Measurements from ENCODE around the gene PTPN14. TPM values are rescaled to one million over a fixed set of nuclear protein-coding genes. Genes with fewer than 3 reads are reported as not detected.

Gene PTPN14
- total and polyA plus RNA-seq, 2 donors = 1.3 to 4.3 TPM

- Histone ChIP-seq H3K27ac (ENCODE audit: low read depth in 1 of 2, low read length in 1 of 2) (no peak overlapping the region), H3K4me3 (ENCODE audit: low read length in 2 of 2) (no peak overlapping the region), H3K4me1 (ENCODE audit: control insufficient read depth in 2 of 2, insufficient read depth in 2 of 2, low read length in 2 of 2) (no peaks in the 10 kb centered on the region), H3K27me3 (ENCODE audit: control insufficient read depth in 2 of 2, insufficient read depth in 1 of 2, low read length in 1 of 2) (no peaks in the 10 kb centered on the region), H3K36me3 (ENCODE audit: control insufficient read depth in 2 of 2, insufficient read depth in 2 of 2, low read length in 1 of 2) (no peaks in the 10 kb centered on the region), H3K9me3 (ENCODE audit: control insufficient read depth in 2 of 2, insufficient read depth in 1 of 2, low read length in 1 of 2) (peaks cover 0 to 5% of the 10 kb centered on the region in 2 donors)
- DNase-seq (ENCODE audit: low read depth in 6 of 9, low spot score in 9 of 9) = no peak
These were observed 19.9 kb upstream of the PTPN14 start for GRCh38 chr1:214571281-214571680.

GRCh38 chr1:214570442-214570841 is 19.0 kb upstream of the PTPN14 start:
- DNase-seq (ENCODE audit: low read depth in 6 of 9, low spot score in 9 of 9) = no peak
- H3K4me3 ChIP-seq (ENCODE audit: low read length in 2 of 2) = no peak overlapping the region
- H3K9me3 ChIP-seq (ENCODE audit: control insufficient read depth in 2 of 2, insufficient read depth in 1 of 2, low read length in 1 of 2) = no peaks in the 10 kb centered on the region
- 90% methylated on average over 2 of the region's 2 CpGs for WGBS
- H3K27ac ChIP-seq (ENCODE audit: low read depth in 1 of 2, low read length in 1 of 2) = no peak overlapping the region
- H3K27me3 ChIP-seq (ENCODE audit: control insufficient read depth in 2 of 2, insufficient read depth in 1 of 2, low read length in 1 of 2) = no peaks in the 10 kb centered on the region
- H3K36me3 ChIP-seq (ENCODE audit: control insufficient read depth in 2 of 2, insufficient read depth in 2 of 2, low read length in 1 of 2) = no peaks in the 10 kb centered on the region
- H3K4me1 ChIP-seq (ENCODE audit: control insufficient read depth in 2 of 2, insufficient read depth in 2 of 2, low read length in 2 of 2) = no peaks in the 10 kb centered on the region

GRCh38 chr1:214569357-214570004 is 18.1 kb upstream of the PTPN14 start:
- no peaks in the 10 kb centered on the region for H3K9me3 ChIP-seq (ENCODE audit: control insufficient read depth in 2 of 2, insufficient read depth in 1 of 2, low read length in 1 of 2)
- 97% methylated on average over 2 of the region's 2 CpGs for WGBS
- no peaks in the 10 kb centered on the region for H3K27me3 ChIP-seq (ENCODE audit: control insufficient read depth in 2 of 2, insufficient read depth in 1 of 2, low read length in 1 of 2)
- H3K4me1 ChIP-seq (ENCODE audit: control insufficient read depth in 2 of 2, insufficient read depth in 2 of 2, low read length in 2 of 2) = no peaks in the 10 kb centered on the region
- no peak overlapping the region for H3K27ac ChIP-seq (ENCODE audit: low read depth in 1 of 2, low read length in 1 of 2)
- DNase-seq (ENCODE audit: low read depth in 6 of 9, low spot score in 9 of 9) = no peak
- H3K36me3 ChIP-seq (ENCODE audit: control insufficient read depth in 2 of 2, insufficient read depth in 2 of 2, low read length in 1 of 2) = no peaks in the 10 kb centered on the region
- H3K4me3 ChIP-seq (ENCODE audit: low read length in 2 of 2) = no peak overlapping the region

- WGBS = 92% methylated on average over 4 of the region's 4 CpGs
- Histone ChIP-seq H3K9me3 (ENCODE audit: control insufficient read depth in 2 of 2, insufficient read depth in 1 of 2, low read length in 1 of 2) (no peaks in the 10 kb centered on the region), H3K4me3 (ENCODE audit: low read length in 2 of 2) (no peak overlapping the region), H3K36me3 (ENCODE audit: control insufficient read depth in 2 of 2, insufficient read depth in 2 of 2, low read length in 1 of 2) (no peaks in the 10 kb centered on the region), H3K4me1 (ENCODE audit: control insufficient read depth in 2 of 2, insufficient read depth in 2 of 2, low read length in 2 of 2) (no peaks in the 10 kb centered on the region), H3K27me3 (ENCODE audit: control insufficient read depth in 2 of 2, insufficient read depth in 1 of 2, low read length in 1 of 2) (no peaks in the 10 kb centered on the region), H3K27ac (ENCODE audit: low read depth in 1 of 2, low read length in 1 of 2) (no peak overlapping the region)
- no peak for DNase-seq (ENCODE audit: low read depth in 6 of 9, low spot score in 9 of 9)
These were observed 16.9 kb upstream of the PTPN14 start for GRCh38 chr1:214568328-214568727.

- Histone ChIP-seq H3K4me3 (ENCODE audit: low read length in 2 of 2) (no peak overlapping the region), H3K27me3 (ENCODE audit: control insufficient read depth in 2 of 2, insufficient read depth in 1 of 2, low read length in 1 of 2) (no peaks in the 10 kb centered on the region), H3K4me1 (ENCODE audit: control insufficient read depth in 2 of 2, insufficient read depth in 2 of 2, low read length in 2 of 2) (no peaks in the 10 kb centered on the region), H3K27ac (ENCODE audit: low read depth in 1 of 2, low read length in 1 of 2) (no peak overlapping the region), H3K9me3 (ENCODE audit: control insufficient read depth in 2 of 2, insufficient read depth in 1 of 2, low read length in 1 of 2) (no peaks in the 10 kb centered on the region), H3K36me3 (ENCODE audit: control insufficient read depth in 2 of 2, insufficient read depth in 2 of 2, low read length in 1 of 2) (no peaks in the 10 kb centered on the region)
- no peak for DNase-seq (ENCODE audit: low read depth in 6 of 9, low spot score in 9 of 9)
- 98% methylated on average over 2 of the region's 2 CpGs for WGBS
These were observed 16.1 kb upstream of the PTPN14 start for GRCh38 chr1:214567481-214567980.

- H3K4me3 ChIP-seq (ENCODE audit: low read length in 2 of 2) = no peak overlapping the region
- WGBS = 92% methylated on average over 3 of the region's 3 CpGs
- H3K27ac ChIP-seq (ENCODE audit: low read depth in 1 of 2, low read length in 1 of 2) = no peak overlapping the region
- no peaks in the 10 kb centered on the region for H3K36me3 ChIP-seq (ENCODE audit: control insufficient read depth in 2 of 2, insufficient read depth in 2 of 2, low read length in 1 of 2)
- no peaks in the 10 kb centered on the region for H3K4me1 ChIP-seq (ENCODE audit: control insufficient read depth in 2 of 2, insufficient read depth in 2 of 2, low read length in 2 of 2)
- no peak for DNase-seq (ENCODE audit: low read depth in 6 of 9, low spot score in 9 of 9)
- H3K9me3 ChIP-seq (ENCODE audit: control insufficient read depth in 2 of 2, insufficient read depth in 1 of 2, low read length in 1 of 2) = no peaks in the 10 kb centered on the region
- H3K27me3 ChIP-seq (ENCODE audit: control insufficient read depth in 2 of 2, insufficient read depth in 1 of 2, low read length in 1 of 2) = no peaks in the 10 kb centered on the region
These were observed 15.0 kb upstream of the PTPN14 start for GRCh38 chr1:214566158-214567104.

GRCh38 chr1:214565310-214565709 is 13.9 kb upstream of the PTPN14 start:
- WGBS = 93% methylated on average over 1 of the region's 1 CpG
- Histone ChIP-seq H3K4me1 (ENCODE audit: control insufficient read depth in 2 of 2, insufficient read depth in 2 of 2, low read length in 2 of 2) (no peaks in the 10 kb centered on the region), H3K27me3 (ENCODE audit: control insufficient read depth in 2 of 2, insufficient read depth in 1 of 2, low read length in 1 of 2) (no peaks in the 10 kb centered on the region), H3K27ac (ENCODE audit: low read depth in 1 of 2, low read length in 1 of 2) (no peak overlapping the region), H3K36me3 (ENCODE audit: control insufficient read depth in 2 of 2, insufficient read depth in 2 of 2, low read length in 1 of 2) (no peaks in the 10 kb centered on the region), H3K4me3 (ENCODE audit: low read length in 2 of 2) (no peak overlapping the region), H3K9me3 (ENCODE audit: control insufficient read depth in 2 of 2, insufficient read depth in 1 of 2, low read length in 1 of 2) (no peaks in the 10 kb centered on the region)
- no peak for DNase-seq (ENCODE audit: low read depth in 6 of 9, low spot score in 9 of 9)

- Histone ChIP-seq H3K36me3 (ENCODE audit: control insufficient read depth in 2 of 2, insufficient read depth in 2 of 2, low read length in 1 of 2) (no peaks in the 10 kb centered on the region), H3K4me1 (ENCODE audit: control insufficient read depth in 2 of 2, insufficient read depth in 2 of 2, low read length in 2 of 2) (no peaks in the 10 kb centered on the region), H3K27ac (ENCODE audit: low read depth in 1 of 2, low read length in 1 of 2) (no peak overlapping the region), H3K4me3 (ENCODE audit: low read length in 2 of 2) (no peak overlapping the region), H3K27me3 (ENCODE audit: control insufficient read depth in 2 of 2, insufficient read depth in 1 of 2, low read length in 1 of 2) (no peaks in the 10 kb centered on the region), H3K9me3 (ENCODE audit: control insufficient read depth in 2 of 2, insufficient read depth in 1 of 2, low read length in 1 of 2) (no peaks in the 10 kb centered on the region)
- DNase-seq (ENCODE audit: low read depth in 6 of 9, low spot score in 9 of 9) = no peak
These were observed 12.5 kb upstream of the PTPN14 start for GRCh38 chr1:214563881-214564280.

GRCh38 chr1:214557952-214558735 is 6.7 kb upstream of the PTPN14 start:
- WGBS = 55% methylated on average over 8 of the region's 8 CpGs
- Histone ChIP-seq H3K4me3 (ENCODE audit: low read length in 2 of 2) (no peak overlapping the region), H3K27me3 (ENCODE audit: control insufficient read depth in 2 of 2, insufficient read depth in 1 of 2, low read length in 1 of 2) (peaks cover 0 to 4% of the 10 kb centered on the region in 2 donors), H3K4me1 (ENCODE audit: control insufficient read depth in 2 of 2, insufficient read depth in 2 of 2, low read length in 2 of 2) (no peaks in the 10 kb centered on the region), H3K27ac (ENCODE audit: low read depth in 1 of 2, low read length in 1 of 2) (no peak overlapping the region), H3K9me3 (ENCODE audit: control insufficient read depth in 2 of 2, insufficient read depth in 1 of 2, low read length in 1 of 2) (no peaks in the 10 kb centered on the region), H3K36me3 (ENCODE audit: control insufficient read depth in 2 of 2, insufficient read depth in 2 of 2, low read length in 1 of 2) (no peaks in the 10 kb centered on the region)
- DNase-seq (ENCODE audit: low read depth in 6 of 9, low spot score in 9 of 9) = no peak

All from thymus (tissue), 11 donors.